ENCODE measurements around the gene C19orf85.

Gene C19orf85

DNA sequence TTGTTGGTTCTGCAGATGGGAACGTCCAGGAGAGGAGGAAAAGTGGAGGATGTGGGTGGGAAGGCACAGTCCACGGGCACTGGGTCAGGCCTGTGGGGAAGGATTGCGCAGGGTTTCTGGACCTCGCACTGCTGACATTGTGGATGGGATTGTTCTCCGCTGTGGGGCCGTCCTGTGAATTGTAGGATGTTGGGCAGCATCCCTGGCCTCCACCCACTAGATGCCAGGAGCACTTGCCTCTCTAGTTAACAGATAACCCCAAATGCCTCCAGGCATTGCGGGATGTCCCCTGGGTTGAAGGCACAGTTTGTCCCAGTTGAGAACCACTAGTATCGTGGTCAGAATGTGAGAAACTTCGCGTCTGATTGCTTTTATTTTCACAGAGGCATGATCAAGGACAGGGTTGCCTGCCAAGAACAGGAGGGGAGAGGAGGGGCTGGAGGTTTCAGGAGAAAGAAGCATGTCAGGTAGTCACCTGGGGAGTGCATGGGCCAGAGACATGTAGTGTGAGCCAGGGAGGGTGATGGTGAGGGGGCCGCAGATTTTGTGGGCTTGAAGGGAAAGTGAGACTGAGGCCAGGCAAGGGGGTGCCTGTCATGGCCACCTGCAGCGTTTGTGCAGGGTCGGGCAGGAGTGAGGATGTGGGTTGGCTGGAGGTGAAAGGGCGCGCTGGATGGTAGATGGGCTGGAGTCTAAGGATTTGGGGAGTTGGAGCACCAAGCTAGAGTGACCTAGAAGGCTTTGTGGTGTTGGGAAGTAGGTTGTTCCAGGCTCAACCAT, 15.1 kb upstream of the C19orf85 start:
- DNase-seq, result no peak
- in situ Hi-C loops (cut with MboI; ENCODE audit: low pct_unique_long_range_greater_than_20kb, low sequenced_read_pairs), result no loop called here

DNA sequence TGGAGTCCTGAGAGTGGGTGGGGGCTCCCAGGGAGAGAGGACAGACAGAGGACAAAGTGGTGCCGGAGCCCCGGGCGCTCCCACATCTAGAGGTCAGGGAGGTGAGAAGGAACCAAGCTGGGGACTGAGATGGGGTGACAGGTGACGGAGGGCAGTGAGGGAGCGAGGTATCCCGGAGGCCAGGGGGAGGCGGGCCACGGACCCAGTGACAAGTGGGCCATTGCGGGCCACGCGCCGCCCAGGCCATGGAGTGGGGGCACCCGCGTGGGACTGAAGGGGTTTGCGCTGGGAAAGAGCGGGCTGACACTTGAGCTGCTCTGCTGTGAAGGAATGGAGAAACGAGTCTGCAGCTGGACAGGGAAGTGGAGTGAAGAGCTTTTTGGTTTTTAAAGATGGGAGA, 14.5 kb upstream of the C19orf85 start:
- in situ Hi-C loops (cut with MboI; ENCODE audit: low pct_unique_long_range_greater_than_20kb, low sequenced_read_pairs), result no loop called here
- no peak for DNase-seq

DNA sequence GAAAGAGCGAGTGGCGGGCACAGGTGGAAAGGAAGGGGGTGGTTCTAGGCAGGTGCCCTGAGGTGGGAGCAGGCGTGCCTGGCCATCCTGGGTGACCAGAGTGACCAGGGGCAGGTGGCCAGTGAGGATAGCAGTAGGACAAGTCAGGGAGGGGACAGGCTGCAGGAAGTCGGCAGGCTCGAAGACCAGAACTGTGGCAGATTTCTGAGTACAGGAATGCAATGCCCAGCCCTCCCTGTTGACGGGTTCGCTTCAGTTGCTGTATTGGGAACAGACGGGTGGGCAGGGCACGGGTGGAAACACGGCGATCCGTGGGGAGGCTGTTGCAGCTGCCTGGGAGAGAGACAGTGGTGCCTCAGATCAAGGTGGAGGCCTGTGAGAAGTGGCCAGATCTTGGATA, 13.8 kb upstream of the C19orf85 start:
- in situ Hi-C loops (cut with MboI; ENCODE audit: low pct_unique_long_range_greater_than_20kb, low sequenced_read_pairs), result no loop called here
- DNase-seq, result no peak

DNA sequence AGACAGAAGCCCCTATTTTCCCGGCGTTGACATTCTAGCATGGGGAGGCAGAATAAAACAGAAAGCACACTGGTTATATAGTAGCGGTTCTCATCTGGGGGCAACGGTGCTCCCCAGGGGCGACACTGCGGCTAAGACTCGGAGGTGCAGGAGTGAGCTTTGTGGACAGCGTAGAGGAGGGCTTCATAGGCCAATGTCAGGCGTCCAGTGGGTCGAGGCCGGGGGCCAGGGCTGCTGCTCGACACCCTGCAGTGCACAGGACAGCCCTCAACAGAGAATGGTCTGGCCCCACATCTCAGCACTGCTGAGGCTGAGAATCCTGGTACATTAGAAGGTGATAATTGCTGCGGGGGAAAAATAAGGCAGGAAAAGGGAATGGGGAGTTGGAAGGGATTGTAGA, 13.4 kb upstream of the C19orf85 start:
- DNase-seq, result no peak
- in situ Hi-C loops (cut with MboI; ENCODE audit: low pct_unique_long_range_greater_than_20kb, low sequenced_read_pairs), result no loop called here

DNA sequence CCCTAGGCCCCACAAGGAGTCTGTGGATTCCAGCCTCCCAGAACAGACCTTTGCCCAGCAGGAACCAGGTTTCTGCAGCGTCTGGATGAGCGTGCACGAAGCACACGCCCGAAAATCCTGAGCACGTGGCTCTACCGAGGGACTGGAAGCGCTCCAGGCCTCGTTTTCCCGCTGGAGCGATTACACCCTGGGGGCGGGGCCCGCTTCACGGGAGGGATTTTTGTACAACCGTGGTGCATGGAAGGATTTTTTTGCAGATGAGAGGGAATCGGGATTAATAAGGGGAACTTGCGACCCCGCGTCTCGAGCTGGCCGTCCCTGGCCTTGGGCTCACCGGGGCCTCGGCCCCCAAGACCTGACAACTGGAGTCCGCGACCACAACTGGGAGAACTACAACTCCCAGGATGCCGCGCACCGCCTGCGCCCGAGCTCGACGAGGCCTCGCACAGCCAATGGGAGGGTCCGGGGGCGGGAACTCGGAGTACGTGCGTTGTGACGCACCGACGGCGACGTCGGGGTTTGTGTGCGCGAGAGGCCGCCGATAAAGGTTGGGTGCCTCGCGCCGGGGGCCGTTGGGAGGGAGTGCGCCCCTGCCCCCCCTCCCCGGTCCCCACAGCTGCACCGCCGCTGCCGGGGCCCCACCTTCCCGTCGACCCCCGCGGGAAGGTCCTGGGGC, 11.7 kb upstream of the C19orf85 start, which contains the start of gene ZNF628:
ZNF628 (plus strand) TSS at position 518 of the 676 bp plus-strand sequence. CDS start 3,294 bp downstream, outside the sequence.
- in situ Hi-C loops (cut with MboI; ENCODE audit: low pct_unique_long_range_greater_than_20kb, low sequenced_read_pairs), result no loop called here
- peak; percentile 96 for DNase-seq

DNA sequence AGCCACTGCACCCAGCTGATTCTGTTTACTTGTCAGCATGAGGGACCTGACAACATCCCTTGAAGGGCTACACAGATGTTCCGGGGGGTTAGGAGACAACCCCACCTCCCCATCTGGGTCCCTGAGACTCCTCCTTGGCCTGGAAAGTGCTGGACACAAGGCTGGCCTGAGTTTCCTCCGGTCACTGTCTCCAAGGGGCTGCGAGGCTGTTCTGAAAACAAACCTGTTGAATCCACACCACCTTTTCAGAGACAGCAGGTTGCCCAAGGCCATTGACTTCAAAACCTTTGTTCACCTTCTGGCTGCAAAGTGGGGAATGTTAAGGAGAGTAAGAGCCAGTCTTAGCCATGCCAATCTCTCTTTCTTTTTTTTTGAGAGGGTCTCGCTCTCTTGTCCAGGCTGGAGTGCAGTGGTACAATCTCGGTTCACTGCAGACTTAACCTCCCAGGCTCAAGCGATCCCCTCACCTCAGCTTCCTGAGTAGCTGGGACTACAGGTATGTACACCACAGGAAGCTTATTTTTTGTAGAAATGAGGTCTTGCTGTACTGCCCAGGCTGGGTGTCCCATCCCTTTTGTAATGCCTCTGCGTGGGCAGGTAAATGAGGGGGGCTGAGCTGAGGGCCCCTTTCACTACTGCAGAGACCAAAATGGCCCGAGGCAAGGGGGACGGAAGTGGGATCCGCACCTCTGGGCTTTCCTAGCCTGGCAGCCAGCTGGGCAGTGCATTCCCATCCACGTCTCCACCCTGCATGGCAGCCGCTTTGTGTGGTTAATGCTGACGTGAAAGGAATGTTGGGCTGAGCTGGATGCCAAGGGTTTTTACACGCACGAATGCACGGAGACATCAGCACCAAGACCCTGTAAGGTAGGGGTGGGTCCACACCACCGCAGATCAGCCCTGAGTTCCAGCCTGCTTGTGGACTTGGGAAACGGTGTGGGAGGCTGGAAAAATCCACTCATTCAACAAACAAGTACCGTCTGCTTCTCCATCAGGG, 10.0 kb upstream of the C19orf85 start:
- in situ Hi-C loops (cut with MboI; ENCODE audit: low pct_unique_long_range_greater_than_20kb, low sequenced_read_pairs), result no loop called here
- DNase-seq, result no peak

DNA sequence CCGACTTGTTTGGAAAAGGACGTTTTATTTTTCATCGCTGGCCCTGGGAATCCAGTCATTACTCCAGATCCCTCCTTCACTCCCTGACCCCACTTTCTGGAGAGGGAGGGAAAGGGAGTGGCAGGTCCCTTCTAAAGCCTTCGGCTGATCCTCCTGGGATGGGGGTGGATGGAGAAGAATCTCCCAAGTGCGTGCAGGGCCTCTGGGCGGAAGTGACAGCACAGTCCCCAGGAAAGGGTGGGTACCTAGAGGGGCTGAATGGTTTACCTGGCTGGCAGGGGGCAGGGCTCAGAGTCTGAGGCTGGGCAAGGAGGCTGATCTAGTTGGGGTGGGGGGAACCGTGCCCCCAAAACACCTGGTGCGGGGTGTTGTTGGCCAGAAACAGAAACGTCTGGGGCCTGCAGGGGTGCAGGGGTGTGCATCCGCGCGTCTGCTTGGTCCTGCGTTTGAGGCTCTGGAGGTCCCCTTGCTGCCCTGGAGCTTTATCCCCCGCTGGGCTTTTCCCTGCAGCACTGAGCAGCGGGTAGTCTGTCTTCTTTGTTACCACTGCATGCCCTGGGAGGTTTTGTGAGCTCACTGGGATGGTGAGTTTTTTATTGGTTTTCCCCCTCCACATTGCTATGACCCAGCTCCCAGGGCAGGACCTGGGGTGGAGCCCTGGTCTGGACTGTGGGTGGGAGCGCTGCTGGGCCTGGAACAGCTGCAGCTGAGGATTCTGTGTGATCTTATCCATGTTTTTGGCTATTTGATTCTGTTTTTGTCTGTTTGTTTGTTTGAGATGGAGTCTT, 8.9 kb upstream of the C19orf85 start:
- DNase-seq, result no peak
- in situ Hi-C loops (cut with MboI; ENCODE audit: low pct_unique_long_range_greater_than_20kb, low sequenced_read_pairs), result no loop called here

DNA sequence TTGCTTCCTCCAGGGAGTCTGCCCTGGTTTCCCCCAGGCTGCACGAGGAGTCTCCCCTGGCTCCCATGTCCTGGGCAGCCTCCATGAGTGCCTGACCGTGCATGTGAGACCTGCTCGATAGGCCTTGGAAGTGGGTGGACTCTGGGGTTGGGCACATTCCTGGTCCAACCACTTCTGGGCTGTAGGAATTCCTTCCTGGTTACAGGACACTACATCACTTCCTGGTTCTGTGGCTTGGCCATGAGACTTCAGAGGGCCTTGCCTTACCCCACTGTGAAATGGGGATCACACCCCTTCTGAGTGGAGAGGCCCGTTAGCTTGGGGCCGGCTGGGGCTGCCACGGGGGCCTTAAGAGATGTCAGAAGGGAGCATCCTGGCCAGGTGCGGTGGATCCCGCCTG, 7.9 kb upstream of the C19orf85 start:
- no peak for DNase-seq
- in situ Hi-C loops (cut with MboI; ENCODE audit: low pct_unique_long_range_greater_than_20kb, low sequenced_read_pairs), result no loop called here

DNA sequence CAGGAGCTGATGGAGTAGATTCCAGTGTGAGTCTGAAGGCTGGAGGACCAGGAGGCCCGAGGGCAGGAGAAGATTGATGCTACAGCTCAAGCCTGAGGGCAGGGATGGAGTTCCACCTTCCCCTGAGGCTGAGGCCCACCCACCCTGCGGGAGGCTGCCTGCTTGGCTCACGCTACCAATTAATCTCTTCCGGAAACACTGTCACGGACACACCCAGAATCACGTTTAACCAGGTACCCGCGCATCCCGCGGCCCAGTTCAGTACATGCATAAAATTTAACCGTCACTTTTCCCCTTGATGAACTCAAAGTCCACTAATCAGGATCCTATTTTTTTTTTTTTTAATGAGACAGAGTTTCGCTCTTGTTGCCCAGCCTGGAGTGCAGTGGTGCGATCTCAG, 6.7 kb upstream of the C19orf85 start:
- in situ Hi-C loops (cut with MboI; ENCODE audit: low pct_unique_long_range_greater_than_20kb, low sequenced_read_pairs), result no loop called here
- DNase-seq, result no peak

DNA sequence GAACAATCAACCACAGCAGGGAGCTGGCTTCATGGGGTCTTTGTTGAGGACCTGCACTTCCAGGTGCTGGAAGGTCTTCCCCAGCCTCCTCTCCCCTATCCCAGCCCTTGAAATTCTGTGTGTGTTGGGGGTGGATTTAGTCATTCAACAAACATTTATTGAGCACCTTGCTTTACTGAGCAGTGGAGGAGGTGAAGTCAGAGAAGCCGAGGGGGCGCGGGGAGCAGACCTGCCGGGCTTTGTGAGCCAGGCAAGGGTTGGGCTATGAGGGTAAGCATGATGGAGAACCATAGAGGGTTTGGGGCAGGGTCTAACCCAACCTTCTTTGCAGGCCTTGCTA, 3.5 kb upstream of the C19orf85 start:
- DNase-seq, result no peak
- in situ Hi-C loops (cut with MboI; ENCODE audit: low pct_unique_long_range_greater_than_20kb, low sequenced_read_pairs), result no loop called here

DNA sequence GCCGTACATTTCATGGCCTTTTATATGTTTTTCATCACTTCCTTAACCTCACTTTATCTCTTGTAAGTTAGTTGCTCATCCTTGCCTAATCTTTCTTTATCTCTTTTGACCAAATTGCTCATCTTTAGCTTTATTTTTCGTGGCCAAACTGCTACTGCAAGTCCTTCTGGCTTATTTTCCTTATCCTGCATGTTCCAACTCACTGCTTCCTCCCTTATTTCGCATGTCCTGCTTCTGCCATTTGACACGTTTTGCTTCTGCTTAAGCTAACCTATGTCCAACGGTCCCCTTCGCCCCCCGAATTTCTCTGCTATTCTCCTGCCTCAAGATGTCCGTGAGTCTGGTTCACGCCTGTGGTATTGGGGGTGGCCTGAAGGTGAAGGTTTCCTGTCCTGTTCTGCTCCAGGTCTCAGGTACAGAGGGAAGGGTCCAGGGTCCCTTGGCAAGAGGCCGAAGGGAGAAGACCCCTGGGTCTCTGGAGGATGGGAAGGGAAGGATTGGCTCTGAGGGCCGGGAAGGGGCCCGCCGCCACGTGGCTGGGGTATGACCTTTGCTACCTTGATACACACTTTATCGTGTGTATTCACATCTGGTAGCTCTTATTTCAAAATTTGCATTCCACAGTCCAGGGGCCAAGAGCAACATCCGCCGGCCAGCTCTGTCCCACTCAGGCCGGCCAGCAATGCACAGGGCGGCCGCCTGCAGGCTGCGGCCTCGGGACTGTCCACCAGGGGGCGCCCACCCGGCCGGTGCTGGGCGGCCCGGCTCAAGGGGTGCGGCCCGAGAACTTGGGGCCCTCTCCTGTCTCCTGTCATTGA, 2.9 kb upstream of the C19orf85 start:
- in situ Hi-C loops (cut with MboI; ENCODE audit: low pct_unique_long_range_greater_than_20kb, low sequenced_read_pairs), result no loop called here
- peak; percentile 45 for DNase-seq

DNA sequence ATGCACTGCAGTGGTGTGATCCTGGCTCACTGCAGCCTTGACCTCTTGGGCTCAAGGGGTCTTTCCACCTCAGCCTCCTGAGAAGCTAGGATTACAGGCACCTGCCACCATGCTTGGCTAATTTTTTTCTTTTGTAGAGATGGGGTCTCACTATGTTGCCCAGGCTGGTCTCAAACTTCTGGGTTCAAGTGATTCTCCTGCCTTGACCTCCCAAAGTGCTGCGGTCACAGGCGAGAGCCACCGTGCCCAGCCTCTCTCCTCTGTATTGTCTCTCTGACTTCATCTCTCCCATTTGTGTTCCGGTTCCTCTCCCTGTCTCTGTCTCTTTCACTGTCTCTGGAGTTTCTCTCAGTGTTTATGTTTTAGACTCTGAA, 1.7 kb upstream of the C19orf85 start:
- no peak for DNase-seq
- in situ Hi-C loops (cut with MboI; ENCODE audit: low pct_unique_long_range_greater_than_20kb, low sequenced_read_pairs), result no loop called here

DNA sequence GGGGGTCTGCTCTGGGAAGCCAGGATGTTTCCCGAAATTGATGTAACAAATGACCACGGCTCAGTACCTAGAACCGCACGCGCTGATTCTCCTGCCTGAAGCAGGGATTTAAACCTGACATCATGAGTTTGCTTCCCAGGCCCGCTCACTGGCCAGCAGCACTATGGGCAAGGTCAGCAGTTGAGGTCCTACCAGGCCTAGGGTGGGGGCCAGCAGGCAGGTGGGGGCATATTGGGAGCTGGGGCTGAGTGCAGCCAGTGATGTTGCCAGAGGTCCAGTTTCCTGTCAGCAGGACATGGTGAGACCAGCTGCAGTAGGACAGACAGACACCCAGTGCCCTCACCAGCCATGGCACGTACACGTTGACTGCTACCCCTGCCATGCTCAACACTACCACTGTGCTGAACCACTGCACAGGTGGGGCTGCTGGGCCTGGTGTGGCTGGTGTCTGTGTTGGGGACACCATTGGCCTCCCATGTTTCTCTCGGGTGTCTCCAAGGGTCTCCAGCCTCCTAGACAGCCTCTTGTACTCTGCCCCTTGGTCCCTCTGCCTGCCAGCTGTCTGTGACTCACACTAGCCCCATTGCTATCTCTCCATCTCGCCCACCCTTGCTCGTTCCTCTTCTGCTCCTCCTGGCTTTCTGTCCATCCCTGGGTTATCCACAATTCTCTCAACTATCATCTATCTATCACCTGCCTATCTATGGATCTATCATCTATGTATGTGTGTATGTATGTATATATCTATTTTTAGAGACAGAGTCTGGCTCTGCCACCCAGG, 1.1 kb upstream of the C19orf85 start:
- in situ Hi-C loops (cut with MboI; ENCODE audit: low pct_unique_long_range_greater_than_20kb, low sequenced_read_pairs), result no loop called here
- DNase-seq, result no peak

DNA sequence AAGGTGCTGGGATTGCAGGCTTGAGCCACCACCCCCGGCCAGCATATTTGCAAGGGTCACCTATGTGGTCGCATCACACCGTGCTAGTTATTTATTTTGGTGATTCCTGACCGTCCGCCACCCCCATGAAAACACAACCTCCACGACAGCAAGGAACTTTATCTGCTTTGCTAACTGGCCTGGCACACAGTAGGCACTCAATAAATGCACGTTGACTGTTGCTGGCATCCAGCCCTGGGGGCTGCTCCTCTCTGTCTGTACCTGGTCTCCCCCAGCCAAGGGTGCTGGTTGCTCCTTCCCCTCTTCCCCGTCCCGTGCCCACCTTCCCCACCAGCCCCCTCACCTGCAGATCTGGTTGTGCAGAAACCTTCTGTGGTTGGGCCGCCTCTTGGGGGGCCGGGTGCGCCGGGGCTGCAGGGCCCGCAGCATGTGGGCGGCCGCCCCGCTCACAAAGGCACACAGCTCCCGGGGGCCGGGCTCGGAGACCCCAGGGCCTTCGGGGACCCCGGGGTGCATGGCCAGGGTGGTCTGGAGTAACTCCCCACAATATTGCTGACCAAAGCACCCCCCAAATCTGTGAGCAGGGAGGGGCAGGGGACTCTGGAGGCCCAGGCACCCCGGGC, 401 bp downstream of the C19orf85 start:
- DNase-seq, result no peak
- in situ Hi-C loops (cut with MboI; ENCODE audit: low pct_unique_long_range_greater_than_20kb, low sequenced_read_pairs), result no loop called here

DNA sequence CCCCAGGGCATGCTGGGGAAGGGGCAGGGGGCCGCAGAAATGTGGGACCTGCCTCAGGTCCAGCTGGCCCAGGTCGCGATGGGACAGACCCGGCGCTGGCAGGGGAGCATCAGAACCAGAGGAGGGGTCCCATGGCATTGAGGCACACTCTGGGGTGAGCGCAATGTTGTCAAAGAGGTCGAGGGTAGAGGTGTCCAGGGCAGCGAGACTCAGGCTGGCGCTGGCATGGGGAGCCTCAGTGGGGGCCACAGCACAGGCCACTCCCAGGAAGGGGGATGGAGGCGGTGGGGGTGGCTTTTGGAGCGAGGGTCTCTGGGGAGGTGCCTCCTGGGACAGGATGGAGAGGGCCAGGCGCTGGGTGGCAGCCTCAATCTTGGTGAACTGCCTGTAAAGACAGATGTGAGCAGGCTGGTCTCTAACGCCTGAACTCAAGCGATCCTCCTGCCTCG, 944 bp downstream of the C19orf85 start:
- DNase-seq, result no peak
- in situ Hi-C loops (cut with MboI; ENCODE audit: low pct_unique_long_range_greater_than_20kb, low sequenced_read_pairs), result no loop called here

DNA sequence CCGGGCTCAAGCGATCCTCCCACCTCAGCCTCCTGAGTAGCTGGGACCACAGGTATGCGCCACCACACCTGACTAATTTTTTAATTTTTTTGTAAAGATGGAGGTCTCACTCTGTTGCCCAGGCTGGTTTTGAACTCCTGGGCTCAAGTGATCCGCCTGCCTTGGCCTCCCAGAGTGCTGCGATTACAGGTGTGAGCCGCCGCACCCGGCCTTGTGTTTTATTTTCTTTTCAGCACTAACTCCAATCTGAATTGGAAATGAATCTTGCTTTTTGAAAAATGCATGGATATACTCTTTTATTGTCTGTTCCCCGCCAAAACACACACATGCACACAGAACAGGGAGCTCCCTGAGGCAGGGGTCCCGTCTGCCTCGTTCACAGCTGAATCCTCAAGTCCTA, 1.8 kb downstream of the C19orf85 start:
- in situ Hi-C loops (cut with MboI; ENCODE audit: low pct_unique_long_range_greater_than_20kb, low sequenced_read_pairs), result no loop called here
- no peak for DNase-seq

DNA sequence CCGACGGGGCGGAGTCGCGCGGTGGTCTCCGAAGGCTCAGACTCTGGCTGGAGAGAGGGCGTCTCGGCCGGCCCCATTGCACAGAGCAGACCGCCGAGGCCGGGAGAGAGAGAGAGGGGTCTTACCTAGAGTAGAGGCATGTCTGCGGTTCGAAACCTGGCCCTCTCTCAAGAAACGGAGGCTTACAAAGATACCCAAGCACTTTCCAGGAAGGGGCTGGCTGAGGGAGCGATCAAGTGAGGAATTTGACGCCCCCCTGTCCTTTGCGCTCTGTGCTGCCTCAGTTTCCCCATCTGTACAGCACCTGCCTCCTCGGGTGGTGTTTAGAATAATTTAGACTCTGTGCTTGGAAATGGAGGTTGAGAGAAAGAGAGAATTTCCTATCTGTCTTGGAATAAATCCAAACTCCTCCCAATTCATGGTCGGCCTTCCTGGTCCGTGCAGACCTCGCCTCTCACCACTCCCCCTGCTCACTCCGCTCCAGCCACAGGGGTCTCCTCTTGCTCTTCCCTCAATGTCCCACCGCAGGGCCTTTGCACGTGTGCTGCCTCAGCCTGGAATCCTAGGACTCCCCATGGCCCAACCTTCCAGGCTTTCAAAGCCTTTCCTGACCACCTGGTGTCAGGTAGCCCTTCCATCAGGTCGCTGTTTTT, 2.5 kb downstream of the C19orf85 start:
- in situ Hi-C loops (cut with MboI; ENCODE audit: low pct_unique_long_range_greater_than_20kb, low sequenced_read_pairs), result no loop called here
- DNase-seq, result no peak

Measured in KBM-7 (cell line).